Lower leg skin (tissue), 4 donors: ENCODE results near the gene FOXS1. TPM values are rescaled to one million over a fixed set of nuclear protein-coding genes. Genes with fewer than 3 reads are reported as not detected.

Experiments
- DNase-seq, 2 donors: peaks; one replicate each; pipeline ENCODE4 v3.0.0-alpha.2; 2019; ENCODE audit warnings: low spot score in 2 of 2
- H3K4me3 ChIP-seq: fragments of 200-600 bp; sonication (generic); 2 replicates; pipeline ENCODE4 v1.5.1; 2017; ENCODE audit warnings: mild to moderate bottlenecking, low read depth; ENCODE audit not compliant: poor library complexity, severe bottlenecking
- POLR2A ChIP-seq, 2 donors: fragments of 450-650 bp; IDR thresholded peaks; one replicate each; pipeline ENCODE4 v1.6.1; 2016 to 2017; ENCODE audit warnings: antibody characterized with exemption in 2 of 2, mild to moderate bottlenecking in 1 of 2, moderate library complexity in 1 of 2
- WGBS, 2 donors: methylation state at CpG; one replicate each; pipeline ENCODE4 v1.1.5; 2018; 5-methylcytosine and 5-hydroxymethylcytosine counted together
- intact Hi-C: fragments of 100-400 bp; cut with DNase I; formaldehyde crosslinking; loops from one replicate; pipeline ENCODE4 v1.15.0; 2023; ENCODE audit warnings: low total_unique reads
- total RNA-seq, 4 donors: library from RNA; depleted of rRNA; stranded (reverse); fragments of >200 nt; gene quantifications; one replicate each; pipeline ENCODE4 v1.1.0, GENCODE V29; 2016
- TF ChIP-seq, protein P1 (sequence below), 3 donors: fragments of 450-650 bp; IDR thresholded peaks; one replicate each; pipeline ENCODE4 v1.5.1; 2016; ENCODE audit warnings: antibody characterized with exemption in 3 of 3, mild to moderate bottlenecking in 3 of 3, moderate library complexity in 2 of 3

FOXS1 gene
- total RNA-seq, 4 donors from 2014 or later: 0.44 to 0.97 TPM; not detected in 2

DNA sequence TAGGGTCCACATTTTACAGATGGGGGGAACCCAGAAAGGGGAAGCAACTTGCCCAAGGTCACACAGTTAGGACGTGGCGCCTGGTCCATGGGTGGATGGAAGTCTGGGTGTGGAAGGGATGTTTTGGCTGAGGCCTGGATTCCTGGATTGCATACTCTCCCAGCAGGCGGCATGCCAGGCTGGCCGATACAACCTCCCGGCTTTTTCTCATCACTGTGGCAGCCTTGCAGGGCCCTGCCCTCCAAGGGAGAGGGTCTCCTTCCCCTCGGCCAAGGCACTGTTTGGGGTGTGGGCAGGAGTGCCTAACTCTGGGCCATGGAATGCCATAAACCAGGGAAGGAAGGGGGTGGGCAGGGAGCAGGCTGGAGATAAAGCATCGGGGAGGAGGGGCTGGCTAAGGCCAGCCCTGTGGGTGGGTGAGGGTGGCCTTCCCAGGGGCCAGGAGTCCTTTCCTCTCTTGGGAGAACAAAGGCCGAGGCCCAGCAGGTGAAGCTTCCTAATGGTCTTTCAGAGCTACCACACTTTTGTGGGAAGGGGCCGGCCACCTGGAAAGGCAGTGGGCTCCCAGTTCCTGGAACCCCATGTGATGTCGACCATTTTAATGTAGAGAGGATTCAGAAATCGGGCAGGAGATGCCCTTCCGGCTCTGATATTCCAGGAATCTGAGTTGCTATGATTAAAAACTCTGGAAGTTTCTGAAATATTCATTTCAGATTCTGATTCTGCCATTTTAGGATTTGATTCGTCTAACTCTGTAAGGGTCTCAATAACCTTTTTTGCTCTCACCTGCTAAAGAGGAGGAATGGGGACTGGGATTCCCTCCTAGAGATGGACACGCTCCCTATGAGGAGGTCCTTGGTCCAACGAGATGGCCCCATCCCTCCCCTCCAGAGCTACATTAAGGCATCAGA lies 4.2 kb downstream of the FOXS1 start:
- intact Hi-C loops: no loop called here
- WGBS, 2 donors: 67 to 84% methylated on average over 15 of the region's 15 CpGs
- no peak for DNase-seq
- H3K4me3 ChIP-seq: no peak overlapping the region
- TF ChIP-seq, protein P1, sequence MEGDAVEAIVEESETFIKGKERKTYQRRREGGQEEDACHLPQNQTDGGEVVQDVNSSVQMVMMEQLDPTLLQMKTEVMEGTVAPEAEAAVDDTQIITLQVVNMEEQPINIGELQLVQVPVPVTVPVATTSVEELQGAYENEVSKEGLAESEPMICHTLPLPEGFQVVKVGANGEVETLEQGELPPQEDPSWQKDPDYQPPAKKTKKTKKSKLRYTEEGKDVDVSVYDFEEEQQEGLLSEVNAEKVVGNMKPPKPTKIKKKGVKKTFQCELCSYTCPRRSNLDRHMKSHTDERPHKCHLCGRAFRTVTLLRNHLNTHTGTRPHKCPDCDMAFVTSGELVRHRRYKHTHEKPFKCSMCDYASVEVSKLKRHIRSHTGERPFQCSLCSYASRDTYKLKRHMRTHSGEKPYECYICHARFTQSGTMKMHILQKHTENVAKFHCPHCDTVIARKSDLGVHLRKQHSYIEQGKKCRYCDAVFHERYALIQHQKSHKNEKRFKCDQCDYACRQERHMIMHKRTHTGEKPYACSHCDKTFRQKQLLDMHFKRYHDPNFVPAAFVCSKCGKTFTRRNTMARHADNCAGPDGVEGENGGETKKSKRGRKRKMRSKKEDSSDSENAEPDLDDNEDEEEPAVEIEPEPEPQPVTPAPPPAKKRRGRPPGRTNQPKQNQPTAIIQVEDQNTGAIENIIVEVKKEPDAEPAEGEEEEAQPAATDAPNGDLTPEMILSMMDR (IDR thresholded peaks at IDR 0.05): no peak
- TF ChIP-seq POLR2A (IDR thresholded peaks at IDR 0.05): no peak

DNA sequence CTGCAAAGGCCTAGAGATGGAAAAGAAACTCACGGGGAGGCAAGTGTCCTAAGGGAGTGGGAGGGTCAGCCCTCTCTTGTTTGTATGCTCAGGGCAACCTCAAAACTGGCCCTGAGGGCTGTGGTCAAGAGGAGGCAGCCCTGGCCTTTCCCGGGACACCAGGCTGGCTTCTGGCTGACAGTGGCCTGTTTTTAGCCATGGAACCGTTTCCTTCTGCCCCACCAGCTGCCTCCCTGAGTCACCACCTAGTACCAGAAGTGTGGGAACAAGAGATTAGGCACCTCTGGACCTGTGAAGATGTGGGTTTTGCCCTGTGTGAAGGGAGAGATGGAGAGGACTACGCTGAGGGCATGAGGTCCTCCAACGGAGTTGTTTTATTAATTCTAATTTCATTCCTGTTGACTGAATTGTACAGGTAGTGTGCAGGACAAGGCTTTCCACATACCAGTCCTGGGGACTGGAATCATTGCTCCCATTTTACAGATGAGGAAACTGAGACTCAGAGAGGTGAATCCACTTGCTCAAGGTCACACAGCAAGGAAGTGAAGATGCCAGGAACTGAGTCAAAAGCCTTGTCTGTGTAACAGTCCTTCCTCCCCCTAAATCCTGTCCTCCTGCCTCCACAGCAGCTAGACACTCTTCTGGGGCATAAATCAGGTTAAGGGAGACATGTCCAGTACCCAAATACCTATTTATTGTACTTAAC lies 5.5 kb downstream of the FOXS1 start:
- H3K4me3 ChIP-seq: no peak overlapping the region
- no peak for DNase-seq
- TF ChIP-seq POLR2A (IDR thresholded peaks at IDR 0.05): no peak
- TF ChIP-seq, protein P1 (IDR thresholded peaks at IDR 0.05): no peak
- intact Hi-C loops: no loop called here
- WGBS, 2 donors: 59 to 69% methylated on average over 5 of the region's 5 CpGs

DNA sequence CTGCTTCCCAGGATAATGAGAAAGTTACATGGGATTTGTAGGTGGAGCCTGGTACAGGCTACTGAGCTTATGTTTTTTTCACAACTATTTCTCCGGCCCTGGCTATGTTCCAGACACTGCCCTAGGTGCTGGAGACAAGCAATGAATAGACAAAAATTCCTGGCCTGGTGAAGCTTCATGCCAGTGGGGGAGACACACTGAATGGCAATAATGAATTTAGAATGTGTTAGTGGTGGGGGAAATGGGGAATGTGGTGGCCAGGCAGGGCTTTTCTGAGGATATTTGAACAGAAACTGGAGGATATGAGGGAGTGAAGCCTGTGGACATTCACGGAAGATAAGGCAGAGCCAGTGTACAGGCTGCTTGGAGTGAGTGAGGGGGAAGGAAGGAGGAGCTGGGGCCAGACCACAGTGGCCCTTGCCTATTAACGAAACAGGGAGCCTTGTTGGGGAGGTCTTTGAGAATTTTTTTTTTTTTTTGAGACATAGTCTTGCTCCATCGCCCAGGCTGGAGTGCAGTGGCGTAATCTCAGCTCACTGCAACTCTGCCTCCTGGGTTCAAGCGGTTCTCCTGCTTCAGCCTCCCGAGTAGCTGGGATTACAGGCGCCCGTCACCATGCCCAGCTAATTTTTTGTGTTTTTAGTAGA lies 6.6 kb downstream of the FOXS1 start:
- DNase-seq: no peak
- no peak for TF ChIP-seq POLR2A (IDR thresholded peaks at IDR 0.05)
- TF ChIP-seq, protein P1 (IDR thresholded peaks at IDR 0.05): no peak
- intact Hi-C loops: no loop called here
- no peak overlapping the region for H3K4me3 ChIP-seq
- 71 to 82% methylated on average over 9 of the region's 9 CpGs for WGBS, 2 donors

DNA sequence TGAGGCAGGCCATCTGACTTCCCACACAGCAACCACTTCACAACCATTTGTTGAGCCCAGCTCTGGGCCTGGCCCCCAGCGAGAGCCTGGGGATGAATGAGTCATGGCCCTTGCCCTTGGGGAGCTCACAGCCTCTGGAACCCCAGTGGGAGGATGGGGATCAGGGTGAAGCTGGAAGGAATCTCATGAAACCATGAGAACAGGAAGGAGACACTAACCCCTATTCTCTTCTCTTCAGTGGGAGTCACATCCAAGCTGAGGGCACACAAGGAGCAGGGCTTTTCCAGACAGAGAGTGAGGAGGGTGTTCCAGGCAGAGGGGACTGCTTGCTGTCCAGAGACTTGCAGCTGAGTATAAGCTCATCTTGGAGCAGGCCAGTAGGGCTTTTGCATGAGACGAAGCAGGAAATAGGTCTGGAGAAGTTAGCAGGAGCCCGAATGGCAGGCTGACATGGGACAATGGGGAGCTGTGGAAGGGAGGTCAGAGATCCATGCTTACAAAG lies 7.5 kb downstream of the FOXS1 start:
- TF ChIP-seq POLR2A (IDR thresholded peaks at IDR 0.05): no peak
- TF ChIP-seq, protein P1 (IDR thresholded peaks at IDR 0.05): no peak
- no peak for DNase-seq
- H3K4me3 ChIP-seq: no peak overlapping the region
- intact Hi-C loops: no loop called here
- 58 to 73% methylated on average over 3 of the region's 3 CpGs for WGBS, 2 donors

DNA sequence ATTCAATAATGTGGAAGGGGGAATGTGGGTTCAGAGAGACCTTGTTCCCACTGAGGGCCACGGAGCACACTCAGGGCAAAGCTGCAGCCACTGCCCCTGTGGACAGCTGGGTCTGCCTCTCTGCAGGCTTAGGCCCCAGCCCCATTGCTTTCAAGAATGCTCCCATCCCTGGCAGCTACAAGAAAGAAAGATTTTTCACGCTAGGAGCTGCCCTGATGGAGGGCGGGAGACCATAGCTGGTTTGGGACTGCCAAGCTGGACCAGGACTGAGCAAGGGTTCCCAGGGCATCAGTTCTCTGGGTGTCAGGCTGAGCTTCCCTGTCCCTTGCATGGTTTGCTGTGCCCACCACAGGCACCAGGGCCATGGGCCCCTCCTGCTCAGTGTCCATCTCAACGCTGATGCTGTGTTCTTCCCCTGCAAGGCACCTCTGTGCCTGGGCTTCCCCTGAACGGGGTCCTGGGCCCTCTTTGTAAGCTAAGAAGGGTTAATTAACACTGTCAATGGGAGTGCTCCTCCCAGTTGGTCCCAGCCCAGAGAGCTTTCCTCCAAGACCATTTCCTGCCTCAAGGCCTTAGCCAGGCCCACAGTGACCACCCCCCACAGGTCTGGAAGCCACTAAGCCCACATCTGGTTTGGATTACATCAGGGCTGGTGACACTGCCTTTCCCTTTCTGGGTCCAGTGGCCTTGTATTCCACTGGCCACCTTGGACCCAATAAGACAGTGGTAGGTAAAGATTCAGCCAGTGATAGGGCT lies 8.4 kb downstream of the FOXS1 start:
- WGBS, 2 donors: 51 to 73% methylated on average over 5 of the region's 5 CpGs
- no peak overlapping the region for H3K4me3 ChIP-seq
- no peak for DNase-seq
- intact Hi-C loops: no loop called here
- no peak for TF ChIP-seq POLR2A (IDR thresholded peaks at IDR 0.05)
- TF ChIP-seq, protein P1 (IDR thresholded peaks at IDR 0.05): no peak
